ENCODE data around the gene HOGA1.
A peak's percentile ranks its signal among the peaks of the same experiment; 100 is the strongest.

HOGA1 gene

GRCh38 chr10:97571622-97572021, 12.6 kb upstream of the HOGA1 start:
- CTCF ChIA-PET: interaction anchor here (0.6 to 1.9 kb wide), 12 partner anchors 9 to 159 kb away, joined by 3 to 10 read pairs (median 4); partner anchors contain the start of gene HOGA1
- POLR2A ChIA-PET: interaction anchor here (0.6 kb wide), 1 partner anchor 18 kb away, joined by 4 read pairs; no protein-coding TSS in a partner anchor
- TF ChIP-seq FOXA1 (IDR thresholded peaks at IDR 0.05) (no peak), NFRKB (IDR thresholded peaks at IDR 0.05) (no peak)

DNA sequence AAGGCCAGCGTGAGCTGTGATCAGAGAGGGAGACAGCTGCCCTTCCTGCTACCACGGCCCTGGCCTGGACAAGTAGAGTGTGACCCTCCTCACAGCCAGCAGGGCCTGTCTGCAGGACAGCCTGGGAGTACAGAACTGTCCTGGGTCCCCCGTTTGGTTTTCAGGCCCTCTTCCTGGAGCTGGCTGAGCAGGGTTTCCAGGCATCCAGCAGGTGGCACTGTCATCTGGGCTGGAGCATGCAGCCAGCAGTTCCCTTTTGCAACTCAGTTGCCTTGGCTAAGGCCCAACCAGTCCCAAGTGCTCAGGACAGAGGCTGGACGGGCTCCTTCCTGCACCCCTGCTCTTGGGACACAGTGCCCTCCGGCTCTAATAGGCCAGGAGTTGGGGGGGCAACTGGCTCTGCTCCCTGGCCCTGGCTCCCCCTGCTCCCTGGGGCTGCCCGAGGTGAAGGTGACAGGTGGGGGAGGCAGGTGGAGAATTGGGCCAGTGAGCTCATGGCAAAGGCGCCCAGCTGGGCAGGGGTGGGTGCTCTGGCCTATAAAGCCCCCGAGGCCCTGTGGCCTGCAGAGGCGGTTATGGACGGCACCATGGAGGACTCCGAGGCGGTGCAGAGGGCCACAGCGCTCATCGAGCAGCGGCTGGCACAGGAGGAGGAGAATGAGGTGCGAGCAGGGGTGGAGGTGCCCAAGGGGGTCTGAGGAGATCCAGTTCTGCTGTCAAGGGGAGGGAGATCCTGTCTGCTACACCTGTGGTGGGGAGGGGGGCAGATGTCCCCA, 11.8 kb upstream of the HOGA1 start, which contains the start of gene ANKRD2:
Gene ANKRD2 (plus strand): TSS at position 566 of the 776 bp plus-strand sequence. CDS start 10 bp downstream, at position 576.
- DNase-seq (ENCODE audit: extremely low spot score): peak; percentile 86
- TF ChIP-seq CTBP1 (IDR thresholded peaks at IDR 0.05; ENCODE audit: borderline replicate concordance) (no peak), TARDBP (IDR thresholded peaks at IDR 0.05) (no peak), BHLHE40 (IDR thresholded peaks at IDR 0.05; ENCODE audit: borderline replicate concordance) (no peak), HDGF (IDR thresholded peaks at IDR 0.05; ENCODE audit: borderline replicate concordance) (no peak; the same call in 1 of the 2 replicates), FOXM1 (IDR thresholded peaks at IDR 0.05; ENCODE audit: borderline replicate concordance) (no peak), SP1 (IDR thresholded peaks at IDR 0.05) (no peak), ZNF384 (IDR thresholded peaks at IDR 0.05) (no peak), SUZ12 (IDR thresholded peaks at IDR 0.05) (no peak), FOXK2 (IDR thresholded peaks at IDR 0.05) (no peak), ELF4 (IDR thresholded peaks at IDR 0.05) (no peak), NFRKB (IDR thresholded peaks at IDR 0.05) (no peak), ARNT (IDR thresholded peaks at IDR 0.05) (no peak), L3MBTL2 (conservative IDR thresholded peaks at IDR 0.05) (no peak), LEF1 (IDR thresholded peaks at IDR 0.05; ENCODE audit: borderline replicate concordance) (no peak), FOXA1 (IDR thresholded peaks at IDR 0.05) (no peak)
- TF ChIP-seq, protein P1, sequence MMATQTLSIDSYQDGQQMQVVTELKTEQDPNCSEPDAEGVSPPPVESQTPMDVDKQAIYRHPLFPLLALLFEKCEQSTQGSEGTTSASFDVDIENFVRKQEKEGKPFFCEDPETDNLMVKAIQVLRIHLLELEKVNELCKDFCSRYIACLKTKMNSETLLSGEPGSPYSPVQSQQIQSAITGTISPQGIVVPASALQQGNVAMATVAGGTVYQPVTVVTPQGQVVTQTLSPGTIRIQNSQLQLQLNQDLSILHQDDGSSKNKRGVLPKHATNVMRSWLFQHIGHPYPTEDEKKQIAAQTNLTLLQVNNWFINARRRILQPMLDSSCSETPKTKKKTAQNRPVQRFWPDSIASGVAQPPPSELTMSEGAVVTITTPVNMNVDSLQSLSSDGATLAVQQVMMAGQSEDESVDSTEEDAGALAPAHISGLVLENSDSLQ (IDR thresholded peaks at IDR 0.05): no peak
- ChIA-PET CTCF (interaction anchor here (0.5 to 1.9 kb wide), 16 partner anchors 8 to 243 kb away, joined by 3 to 10 read pairs (median 3); partner anchors contain the start of gene HOGA1), POLR2A (no interaction called here)

More at GRCh38 chr10:97571622-97572021, 12.6 kb upstream of the HOGA1 start:
- DNase-seq (ENCODE audit: extremely low spot score): no peak

DNA sequence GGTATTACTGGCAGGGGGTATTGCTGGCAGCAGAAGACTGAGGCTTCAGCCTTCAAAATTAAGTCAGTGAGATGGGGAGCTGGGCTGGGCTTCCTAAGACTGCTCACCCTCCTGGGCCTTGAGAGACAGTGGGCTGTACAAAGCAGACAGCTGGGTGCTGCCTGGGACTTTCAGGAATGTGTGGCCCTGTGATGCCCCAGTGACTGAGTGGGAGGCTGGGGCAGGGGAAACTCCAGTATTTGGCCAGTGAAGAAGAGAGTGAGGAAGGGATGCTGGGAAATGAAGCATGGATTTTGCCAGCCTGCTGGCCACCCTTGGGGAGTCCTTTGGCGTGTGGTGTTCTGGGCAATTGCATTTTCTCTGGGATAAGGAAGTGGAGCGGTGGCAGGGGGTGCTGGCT, 11.2 kb upstream of the HOGA1 start:
- DNase-seq (ENCODE audit: extremely low spot score): no peak
- POLR2A ChIA-PET: no interaction called here
- TF ChIP-seq TARDBP (IDR thresholded peaks at IDR 0.05) (no peak), FOXA1 (IDR thresholded peaks at IDR 0.05) (no peak), CTBP1 (IDR thresholded peaks at IDR 0.05; ENCODE audit: borderline replicate concordance) (no peak), HDGF (IDR thresholded peaks at IDR 0.05; ENCODE audit: borderline replicate concordance) (no peak), SUZ12 (IDR thresholded peaks at IDR 0.05) (no peak), L3MBTL2 (conservative IDR thresholded peaks at IDR 0.05) (no peak), ARNT (IDR thresholded peaks at IDR 0.05) (no peak), SP1 (IDR thresholded peaks at IDR 0.05) (no peak), ELF4 (IDR thresholded peaks at IDR 0.05) (no peak), BHLHE40 (IDR thresholded peaks at IDR 0.05; ENCODE audit: borderline replicate concordance) (no peak), NFRKB (IDR thresholded peaks at IDR 0.05) (no peak), ZNF384 (IDR thresholded peaks at IDR 0.05) (no peak), FOXK2 (IDR thresholded peaks at IDR 0.05) (no peak), LEF1 (IDR thresholded peaks at IDR 0.05; ENCODE audit: borderline replicate concordance) (no peak), FOXM1 (IDR thresholded peaks at IDR 0.05; ENCODE audit: borderline replicate concordance) (no peak)
- TF ChIP-seq, protein P1 (IDR thresholded peaks at IDR 0.05): no peak
- CTCF ChIA-PET: interaction anchor here (0.6 to 1.9 kb wide), 8 partner anchors 7 to 154 kb away, joined by 3 to 10 read pairs (median 5); partner anchors contain the start of gene HOGA1

DNA sequence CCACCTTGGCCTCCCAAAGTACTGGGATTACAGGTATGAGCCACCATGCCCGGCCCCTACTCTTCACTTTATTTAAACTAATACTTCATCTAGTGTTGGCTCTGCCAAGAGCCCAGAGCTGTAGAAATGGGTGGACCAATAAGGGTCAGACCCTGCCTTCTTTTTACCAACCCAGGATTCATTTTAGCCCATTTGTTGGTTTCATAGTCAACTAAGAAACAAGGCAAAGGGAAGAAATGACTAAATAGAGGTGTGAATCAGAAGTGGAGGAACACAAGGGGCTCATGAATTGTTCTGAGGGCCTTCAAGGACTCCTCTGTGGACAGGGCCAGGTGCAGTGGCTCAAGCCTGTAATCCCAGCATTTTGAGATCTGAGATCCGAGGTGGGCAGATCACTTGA, 10.5 kb upstream of the HOGA1 start:
- DNase-seq (ENCODE audit: extremely low spot score): no peak
- no peak for TF ChIP-seq BHLHE40 (IDR thresholded peaks at IDR 0.05; ENCODE audit: borderline replicate concordance)
- TF ChIP-seq TARDBP (IDR thresholded peaks at IDR 0.05): no peak
- no peak for TF ChIP-seq ARNT (IDR thresholded peaks at IDR 0.05)
- CTCF ChIA-PET: no interaction called here
- POLR2A ChIA-PET: no interaction called here

- ChIA-PET CTCF (no interaction called here), POLR2A (no interaction called here)
- TF ChIP-seq ARNT (IDR thresholded peaks at IDR 0.05): no peak
- no peak for TF ChIP-seq CTBP1 (IDR thresholded peaks at IDR 0.05; ENCODE audit: borderline replicate concordance)
- TF ChIP-seq L3MBTL2 (conservative IDR thresholded peaks at IDR 0.05): no peak
- TF ChIP-seq SP1 (IDR thresholded peaks at IDR 0.05): no peak
- no peak for TF ChIP-seq NFRKB (IDR thresholded peaks at IDR 0.05)
- no peak for TF ChIP-seq FOXM1 (IDR thresholded peaks at IDR 0.05; ENCODE audit: borderline replicate concordance)
- TF ChIP-seq ELF4 (IDR thresholded peaks at IDR 0.05): no peak
- TF ChIP-seq SUZ12 (IDR thresholded peaks at IDR 0.05): no peak
- TF ChIP-seq, protein P1 (IDR thresholded peaks at IDR 0.05): no peak
- DNase-seq (ENCODE audit: extremely low spot score): no peak
Observed at GRCh38 chr10:97574374-97575126, 9.6 kb upstream of the HOGA1 start.

All from HEK293T (cell line).